Measurements from ENCODE around the gene TFAP2D.

TFAP2D gene

DNA sequence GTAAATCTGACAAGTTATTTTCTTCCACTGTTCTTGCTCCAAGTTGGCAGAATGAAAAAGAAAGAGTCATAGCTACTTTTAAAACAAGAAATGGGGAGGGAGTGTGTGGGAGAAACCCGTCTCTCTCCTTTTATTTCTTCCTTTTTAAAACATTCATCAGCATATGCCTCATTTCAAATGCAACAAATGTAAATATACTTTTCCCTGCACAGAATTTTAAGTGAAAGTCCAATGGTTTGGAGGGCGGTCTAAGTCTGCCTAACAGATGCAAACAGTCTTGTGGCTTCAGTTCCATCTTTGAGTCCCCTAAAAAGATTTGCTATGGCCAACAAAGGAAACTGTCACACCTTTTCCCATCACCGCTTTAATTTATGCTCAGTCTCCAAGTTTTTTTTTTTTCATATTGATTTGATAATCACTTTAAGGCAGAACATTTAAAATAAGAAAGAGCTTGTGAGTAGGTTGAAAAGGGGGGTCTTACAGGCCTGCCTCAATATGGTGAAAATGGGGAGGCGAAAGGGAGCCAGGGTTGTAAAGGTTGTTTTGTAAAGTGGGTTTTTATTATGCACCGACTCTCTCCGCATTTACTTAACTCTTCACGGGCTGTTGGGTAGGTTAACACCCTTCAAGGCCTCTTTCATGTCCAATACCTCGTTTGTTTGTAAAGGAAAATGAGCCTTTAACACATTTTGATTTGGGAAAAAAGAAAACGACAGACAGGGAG is 4.6 kb downstream of the TFAP2D start:
- no peak overlapping the region for H3K4me3 ChIP-seq (ENCODE audit: low read length)
- TF ChIP-seq, protein P1, sequence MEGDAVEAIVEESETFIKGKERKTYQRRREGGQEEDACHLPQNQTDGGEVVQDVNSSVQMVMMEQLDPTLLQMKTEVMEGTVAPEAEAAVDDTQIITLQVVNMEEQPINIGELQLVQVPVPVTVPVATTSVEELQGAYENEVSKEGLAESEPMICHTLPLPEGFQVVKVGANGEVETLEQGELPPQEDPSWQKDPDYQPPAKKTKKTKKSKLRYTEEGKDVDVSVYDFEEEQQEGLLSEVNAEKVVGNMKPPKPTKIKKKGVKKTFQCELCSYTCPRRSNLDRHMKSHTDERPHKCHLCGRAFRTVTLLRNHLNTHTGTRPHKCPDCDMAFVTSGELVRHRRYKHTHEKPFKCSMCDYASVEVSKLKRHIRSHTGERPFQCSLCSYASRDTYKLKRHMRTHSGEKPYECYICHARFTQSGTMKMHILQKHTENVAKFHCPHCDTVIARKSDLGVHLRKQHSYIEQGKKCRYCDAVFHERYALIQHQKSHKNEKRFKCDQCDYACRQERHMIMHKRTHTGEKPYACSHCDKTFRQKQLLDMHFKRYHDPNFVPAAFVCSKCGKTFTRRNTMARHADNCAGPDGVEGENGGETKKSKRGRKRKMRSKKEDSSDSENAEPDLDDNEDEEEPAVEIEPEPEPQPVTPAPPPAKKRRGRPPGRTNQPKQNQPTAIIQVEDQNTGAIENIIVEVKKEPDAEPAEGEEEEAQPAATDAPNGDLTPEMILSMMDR (IDR thresholded peaks at IDR 0.05; ENCODE audit: insufficient read depth, low read depth, low read length, missing control alignments) = no peak
- no peak for DNase-seq (ENCODE audit: low read depth)

DNA sequence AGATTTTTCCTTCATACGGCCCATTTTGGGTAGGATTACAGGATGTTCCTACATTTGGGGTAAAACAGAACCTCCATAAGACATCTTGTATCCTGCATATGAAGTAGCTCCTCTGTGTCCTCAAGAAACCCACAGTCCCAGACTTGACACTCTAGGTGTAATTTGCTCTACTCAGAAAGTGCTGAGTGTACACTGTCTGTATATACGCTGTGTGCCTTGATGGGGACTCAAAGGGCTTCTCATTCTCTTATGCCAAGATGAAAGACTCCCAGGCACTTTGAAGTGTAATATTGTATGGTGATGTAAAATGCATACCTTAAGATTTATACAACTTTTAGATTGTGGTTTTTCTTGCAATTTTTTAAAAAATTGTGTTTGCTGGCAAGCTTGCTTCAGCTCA is 5.2 kb downstream of the TFAP2D start:
- no peak overlapping the region for H3K4me3 ChIP-seq (ENCODE audit: low read length)
- DNase-seq (ENCODE audit: low read depth) = no peak
- TF ChIP-seq, protein P1 (IDR thresholded peaks at IDR 0.05; ENCODE audit: insufficient read depth, low read depth, low read length, missing control alignments) = no peak

DNA sequence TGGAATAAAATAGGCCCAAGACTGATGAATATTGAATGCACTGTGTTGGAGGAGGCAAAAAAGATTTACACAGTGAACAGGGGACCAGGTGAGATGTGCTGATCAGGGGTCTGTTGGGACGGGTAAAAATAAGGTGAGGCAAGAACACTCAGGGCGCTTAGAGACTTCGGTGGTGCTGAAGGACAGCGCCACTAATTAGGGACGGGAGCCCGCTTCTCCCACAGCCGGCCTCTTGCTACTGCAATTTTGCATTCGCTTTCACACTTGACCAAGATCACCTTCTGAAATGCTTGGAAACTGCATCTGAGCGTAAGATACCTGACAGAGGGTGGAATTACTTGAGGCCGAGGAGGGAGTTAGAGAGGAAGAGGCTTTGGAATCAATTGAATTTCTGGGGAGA is 7.3 kb downstream of the TFAP2D start:
- TF ChIP-seq, protein P1 (IDR thresholded peaks at IDR 0.05; ENCODE audit: insufficient read depth, low read depth, low read length, missing control alignments) = no peak
- DNase-seq (ENCODE audit: low read depth) = peak; percentile 50
- no peak overlapping the region for H3K4me3 ChIP-seq (ENCODE audit: low read length)

DNA sequence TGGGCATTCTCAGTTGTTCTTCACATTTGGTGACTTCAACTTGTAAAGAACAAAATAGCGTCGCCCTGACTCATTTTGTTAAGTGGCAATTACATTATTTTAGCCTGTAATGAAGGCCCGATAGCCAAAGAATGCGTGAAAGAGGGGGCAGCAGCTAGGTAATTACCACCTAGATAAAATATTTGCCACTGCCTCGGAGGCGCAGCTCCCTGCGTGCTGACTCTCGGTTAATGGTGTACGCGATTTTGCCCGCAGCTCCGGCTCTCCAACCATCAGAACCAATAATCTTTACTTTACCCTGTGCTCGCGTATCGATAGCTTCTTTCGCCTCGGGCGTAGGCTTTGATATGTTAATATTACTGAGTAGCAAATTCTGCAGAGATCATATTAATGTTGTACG is 8.7 kb downstream of the TFAP2D start:
- TF ChIP-seq, protein P1 (IDR thresholded peaks at IDR 0.05; ENCODE audit: insufficient read depth, low read depth, low read length, missing control alignments) = no peak
- DNase-seq (ENCODE audit: low read depth) = no peak
- no peak overlapping the region for H3K4me3 ChIP-seq (ENCODE audit: low read length)

DNA sequence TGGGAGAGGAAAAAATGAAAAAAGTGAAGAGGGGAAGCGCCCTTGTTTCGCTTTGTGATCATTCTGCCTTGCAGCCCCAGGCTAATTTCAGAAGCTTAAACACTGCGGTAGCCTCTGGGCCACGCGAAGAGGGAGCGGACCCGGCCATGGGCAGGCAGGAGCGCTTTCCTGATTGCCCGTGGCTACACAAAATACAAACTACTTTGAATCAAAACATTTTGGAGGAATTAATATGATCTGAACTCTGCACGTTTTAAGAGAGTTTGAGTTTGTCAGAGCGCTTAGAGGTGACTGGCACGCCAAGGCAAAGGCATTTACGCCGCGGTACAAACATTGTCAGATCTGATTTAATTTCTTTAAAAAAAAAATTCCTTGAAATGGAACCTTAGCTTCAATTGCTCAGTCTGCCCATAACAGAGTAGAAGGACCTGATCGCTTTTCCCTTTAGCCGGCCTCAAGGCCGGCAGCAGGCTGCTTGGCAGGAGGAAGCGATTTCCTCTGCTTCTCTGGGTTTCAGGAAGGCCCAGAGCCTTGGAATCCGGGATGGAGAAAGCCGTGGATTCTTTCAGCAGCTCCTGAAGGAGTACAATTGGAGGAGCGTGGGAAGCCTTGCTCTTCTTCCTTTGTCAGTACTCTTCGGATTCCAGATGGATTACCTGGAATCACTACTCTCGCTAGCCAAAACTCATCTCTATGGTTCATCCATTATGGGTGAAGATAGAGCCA is 9.7 kb downstream of the TFAP2D start:
- H3K4me3 ChIP-seq (ENCODE audit: low read length) = no peak overlapping the region
- no peak for DNase-seq (ENCODE audit: low read depth)
- TF ChIP-seq, protein P1 (IDR thresholded peaks at IDR 0.05; ENCODE audit: insufficient read depth, low read depth, low read length, missing control alignments) = no peak

DNA sequence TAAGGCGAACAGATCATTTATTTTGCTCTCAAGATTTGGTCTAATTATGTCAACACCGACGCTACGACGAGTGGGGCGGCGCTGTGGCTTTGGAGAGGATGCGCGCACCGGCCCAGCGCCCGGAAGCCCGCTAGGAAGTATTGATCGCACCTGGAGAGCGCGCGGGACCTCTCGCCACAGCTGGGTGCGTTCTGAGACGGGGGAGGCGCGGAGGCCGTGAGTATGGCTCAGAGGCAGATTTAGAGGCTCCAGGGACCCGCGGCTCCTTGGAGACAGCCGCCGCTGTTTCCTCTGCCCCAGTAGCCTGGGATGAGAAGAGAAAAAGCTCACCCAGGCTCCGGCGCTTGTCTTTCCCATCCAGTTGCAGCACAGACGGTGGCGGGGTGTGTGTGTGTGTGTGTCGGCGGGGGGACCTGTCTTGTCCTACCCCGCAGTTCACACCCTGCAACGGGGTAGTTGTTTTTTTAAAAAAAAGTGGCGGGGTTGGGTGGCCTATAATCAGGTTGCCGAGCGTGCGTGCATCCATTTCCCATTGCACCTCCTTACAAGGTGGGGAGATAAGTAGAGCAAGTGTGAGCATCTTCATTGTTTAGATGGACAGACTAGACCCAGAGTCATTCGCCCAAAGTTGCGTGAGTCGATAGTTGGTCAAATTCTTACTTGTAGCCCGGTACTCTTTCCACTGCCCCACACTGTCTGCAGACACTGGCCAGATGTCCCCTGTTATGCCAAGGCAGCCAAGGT is 11.2 kb downstream of the TFAP2D start:
- no peak for DNase-seq (ENCODE audit: low read depth)
- no peak overlapping the region for H3K4me3 ChIP-seq (ENCODE audit: low read length)
- TF ChIP-seq, protein P1 (IDR thresholded peaks at IDR 0.05; ENCODE audit: insufficient read depth, low read depth, low read length, missing control alignments) = no peak

Measured in epithelial cell of esophagus (primary cell).